ENCODE measurements around the gene MRPL28.
"Not testable (repeated sequence)": the region's sequence is repeated elsewhere in the genome, so short reads cannot be mapped to it uniquely, and the experiment has no call there.

Gene MRPL28

DNA sequence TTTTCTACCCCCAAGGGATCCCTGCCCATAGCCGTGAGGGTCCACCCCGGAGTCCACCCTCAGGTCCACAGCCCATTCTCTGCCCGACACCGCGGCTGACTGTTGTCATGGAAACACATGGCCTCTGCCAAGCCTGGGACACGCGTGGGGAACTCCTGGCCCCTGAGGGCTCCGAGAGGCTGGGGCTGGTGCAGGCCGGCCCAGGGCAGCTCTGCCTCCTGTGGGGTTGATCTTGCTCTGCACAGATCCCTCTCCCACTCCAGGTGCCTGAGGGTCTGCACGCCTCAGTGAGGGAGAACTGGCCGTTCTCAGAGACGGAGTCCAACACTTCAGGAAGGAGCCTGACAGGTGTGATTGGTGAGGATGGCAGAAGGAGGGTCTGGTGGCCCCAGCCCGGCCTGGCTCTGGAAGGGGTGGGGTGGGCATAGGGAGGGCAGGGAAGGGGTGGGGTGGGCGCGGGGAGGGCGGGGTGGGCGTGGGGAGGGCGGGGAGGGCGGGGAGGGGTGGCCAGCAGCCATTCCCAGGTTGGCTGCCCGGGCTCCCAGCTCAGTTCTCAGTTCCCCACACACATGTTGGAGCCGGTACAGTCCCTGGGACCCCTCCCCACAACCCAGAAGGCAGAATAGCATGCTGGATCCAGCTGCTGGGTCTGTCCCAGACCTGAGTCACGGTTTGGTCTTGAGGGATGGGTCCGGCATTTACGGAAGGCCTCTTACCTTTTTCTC, 6.4 kb downstream of the MRPL28 start:
- H3K4me3 ChIP-seq (ENCODE audit: low read length) = no peak overlapping the region
- DNase-seq (ENCODE audit: low read depth, low spot score) = no peak

DNA sequence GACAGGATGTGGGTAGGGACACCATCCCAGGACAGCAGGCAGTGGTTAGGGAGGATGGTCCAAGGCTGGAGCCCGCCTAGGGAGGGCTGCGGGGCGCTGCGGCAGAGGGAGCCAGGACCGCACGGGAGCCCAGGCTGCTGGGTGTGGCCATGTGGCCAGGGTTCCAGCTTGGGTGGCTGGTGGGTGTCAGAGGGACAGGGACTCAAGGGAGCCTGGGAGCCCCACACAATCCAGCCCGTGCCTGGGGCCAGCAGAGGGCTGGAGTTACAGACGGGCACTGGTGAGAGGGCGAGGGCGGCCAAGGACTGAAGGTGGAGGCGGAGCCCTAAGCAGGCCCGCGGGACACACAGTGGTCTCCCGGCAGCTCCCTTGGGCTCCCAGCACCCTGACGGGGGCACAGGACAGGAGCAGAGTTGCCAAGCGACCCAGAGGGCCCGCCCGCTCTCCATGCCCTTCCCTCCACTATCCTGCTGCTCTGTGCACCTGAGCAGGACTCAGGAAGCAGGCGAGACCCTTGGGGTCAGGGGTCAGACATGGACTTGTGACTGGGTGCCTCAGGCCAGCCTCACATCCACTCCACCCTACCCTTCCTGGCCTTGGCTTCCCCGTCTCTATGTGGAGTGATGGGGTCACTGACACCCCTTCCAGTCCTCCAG, 7.1 kb downstream of the MRPL28 start:
- DNase-seq (ENCODE audit: low read depth, low spot score) = no peak
- no peak overlapping the region for H3K4me3 ChIP-seq (ENCODE audit: low read length)

DNA sequence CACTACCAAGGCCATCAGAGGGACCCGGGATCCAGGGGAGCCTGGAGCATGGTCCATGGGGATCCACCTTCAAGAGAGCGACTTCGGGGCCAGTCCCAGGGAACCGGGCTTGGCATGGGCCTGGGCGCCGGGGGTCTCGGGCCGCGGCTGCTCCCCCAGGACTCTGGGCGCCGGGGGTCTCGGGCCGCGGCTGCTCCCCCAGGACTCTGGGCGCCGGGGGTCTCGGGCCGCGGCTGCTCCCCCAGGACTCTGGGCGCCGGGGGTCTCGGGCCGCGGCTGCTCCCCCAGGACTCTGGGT, 7.7 kb downstream of the MRPL28 start:
- not testable (repeated sequence) for H3K4me3 ChIP-seq (ENCODE audit: low read length)

DNA sequence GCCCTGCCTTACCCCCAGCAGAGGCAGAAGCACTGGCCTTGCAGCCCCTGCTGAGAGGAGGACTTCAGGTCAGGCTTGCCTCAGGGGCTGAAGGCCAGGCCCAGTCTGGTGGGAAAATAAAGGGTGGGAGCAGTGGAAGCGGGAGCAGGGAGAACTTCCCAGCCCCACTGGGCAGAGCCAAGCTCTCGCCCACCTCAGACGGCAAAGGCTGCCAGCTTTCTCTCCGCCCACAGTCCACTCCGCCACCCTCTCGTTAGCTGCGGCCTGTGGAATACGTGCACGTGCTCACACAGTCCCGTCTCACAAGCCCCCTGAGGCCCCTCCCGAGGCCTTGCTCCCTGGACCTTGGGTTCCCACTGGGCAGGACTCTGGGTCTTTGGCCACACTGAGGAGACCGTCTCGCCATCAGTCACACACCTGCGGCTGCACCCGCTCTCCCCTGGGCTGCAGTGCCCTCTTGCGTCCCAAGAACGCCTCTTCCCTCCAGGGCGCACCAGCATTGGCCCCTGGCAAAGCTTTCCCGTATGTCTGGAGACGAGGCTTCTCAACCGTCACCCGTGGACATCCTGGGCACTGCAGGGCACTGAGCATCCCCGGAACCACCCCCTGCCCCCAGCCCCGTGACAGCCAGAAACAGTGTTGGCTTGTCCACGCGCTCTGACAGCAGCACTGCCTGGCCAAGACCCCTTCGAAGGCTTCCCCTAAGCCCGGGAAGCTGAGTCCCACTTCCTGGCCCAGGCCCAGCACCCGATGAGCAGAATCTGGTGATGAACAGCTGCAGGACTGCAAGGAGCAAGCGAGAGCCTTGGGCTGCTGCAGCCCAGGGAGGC, 8.3 kb downstream of the MRPL28 start:
- H3K4me3 ChIP-seq (ENCODE audit: low read length) = 0 out of 2 replicates have a peak overlapping the region, but pooled peaks have one; percentile 5
- DNase-seq (ENCODE audit: low read depth, low spot score) = peak; percentile 69

More for the DNA sequence above, 7.7 kb downstream of the MRPL28 start:
- DNase-seq (ENCODE audit: low read depth, low spot score) = not testable (repeated sequence)

DNA sequence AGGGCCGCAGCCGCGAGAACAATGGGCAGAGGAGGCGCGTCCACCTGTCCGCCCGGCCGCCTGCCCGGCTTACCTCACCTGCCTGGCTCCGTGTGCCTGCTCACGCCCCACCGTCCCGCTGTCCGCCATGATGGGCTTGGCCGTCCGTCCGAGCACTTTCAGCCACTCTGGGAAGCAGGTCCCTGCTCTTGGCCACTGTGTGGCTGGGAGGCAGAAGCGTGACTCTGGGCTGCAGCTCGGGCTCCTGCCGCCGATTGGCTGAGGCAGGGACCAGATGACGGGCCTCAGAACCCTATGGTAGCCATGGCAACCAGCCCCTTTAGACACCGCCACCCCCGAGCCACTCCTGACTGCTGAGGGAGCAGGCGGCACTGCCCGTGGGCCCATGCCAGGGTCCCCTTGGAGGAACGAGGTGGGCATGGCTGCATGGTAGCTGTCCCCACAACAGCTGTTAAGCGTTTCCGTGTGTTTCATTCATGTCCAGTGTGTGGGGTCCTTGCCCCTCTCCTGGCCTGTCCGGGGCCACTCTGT, 8.9 kb downstream of the MRPL28 start:
- H3K4me3 ChIP-seq (ENCODE audit: low read length) = no peak overlapping the region
- DNase-seq (ENCODE audit: low read depth, low spot score) = no peak

DNA sequence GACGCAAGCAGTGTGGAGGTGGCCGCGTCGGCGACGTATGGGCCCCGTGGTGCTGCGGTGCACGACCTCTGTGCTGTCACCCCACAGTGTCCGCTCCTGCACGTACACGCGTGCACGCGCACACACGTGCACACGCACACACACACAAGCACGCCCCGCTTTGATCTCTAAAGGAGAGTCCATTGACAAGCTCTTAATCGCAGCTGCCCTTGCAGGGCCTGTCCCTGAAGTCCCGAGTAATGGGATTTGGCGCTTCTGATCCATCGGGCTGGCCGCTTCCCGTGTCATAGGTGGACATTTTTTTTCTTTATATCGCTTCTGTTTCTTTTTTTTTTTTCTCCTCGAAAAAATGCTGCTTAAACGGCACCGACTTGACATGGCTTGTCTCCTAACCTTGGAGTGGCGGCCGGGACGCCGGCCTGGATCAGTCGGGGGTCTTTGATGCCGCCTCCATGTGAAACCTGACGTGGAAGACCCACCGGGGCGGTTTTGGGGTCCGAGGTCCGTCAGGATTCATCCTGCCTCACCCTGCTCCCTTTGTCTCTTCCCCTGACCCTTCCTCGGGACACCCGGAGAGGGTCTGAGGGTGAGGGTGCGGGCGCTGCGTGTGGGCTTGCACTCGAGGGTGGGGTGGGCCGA, 9.5 kb downstream of the MRPL28 start:
- no peak overlapping the region for H3K4me3 ChIP-seq (ENCODE audit: low read length)
- DNase-seq (ENCODE audit: low read depth, low spot score) = no peak

DNA sequence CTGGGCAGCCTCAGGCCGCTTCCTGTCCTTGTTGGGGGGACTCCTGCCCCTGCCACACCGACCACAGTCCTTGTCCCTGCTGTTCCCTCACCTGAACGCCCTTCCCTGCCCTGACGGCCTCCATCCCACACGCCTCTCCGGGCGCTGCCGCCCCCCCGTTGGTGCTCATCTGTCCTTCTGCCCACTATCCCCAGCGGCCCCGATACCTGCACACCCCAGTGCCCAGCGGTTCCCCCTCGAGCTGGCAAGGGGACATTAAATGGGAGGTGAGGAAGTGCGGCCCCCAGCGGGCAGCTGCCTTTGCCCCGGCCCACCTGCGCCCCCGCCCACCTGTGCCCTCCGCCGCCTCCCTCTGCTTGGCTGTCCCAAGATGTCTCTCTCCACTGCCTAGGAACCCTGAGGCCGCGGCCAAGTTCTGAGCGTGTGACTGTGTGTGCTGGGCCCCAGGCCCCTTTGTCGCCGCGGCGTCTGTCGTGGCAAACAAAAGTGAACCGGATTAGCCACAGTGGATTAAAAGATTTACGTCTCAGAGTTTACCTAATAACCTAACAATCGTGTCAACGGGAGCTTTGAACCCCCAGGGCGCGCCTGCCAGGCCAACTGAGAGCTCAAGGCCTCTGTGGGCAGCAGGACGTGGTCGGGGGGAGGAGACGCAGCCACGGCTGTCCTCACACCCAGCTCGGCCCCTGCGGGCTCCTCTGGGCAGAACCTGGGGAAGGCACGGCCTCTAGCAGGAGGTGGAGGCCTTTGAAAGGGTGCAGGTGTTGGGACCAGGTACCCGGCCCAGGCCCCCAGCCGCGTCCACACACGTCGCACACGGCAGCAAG, 10.3 kb downstream of the MRPL28 start:
- no peak for DNase-seq (ENCODE audit: low read depth, low spot score)
- no peak overlapping the region for H3K4me3 ChIP-seq (ENCODE audit: low read length)

DNA sequence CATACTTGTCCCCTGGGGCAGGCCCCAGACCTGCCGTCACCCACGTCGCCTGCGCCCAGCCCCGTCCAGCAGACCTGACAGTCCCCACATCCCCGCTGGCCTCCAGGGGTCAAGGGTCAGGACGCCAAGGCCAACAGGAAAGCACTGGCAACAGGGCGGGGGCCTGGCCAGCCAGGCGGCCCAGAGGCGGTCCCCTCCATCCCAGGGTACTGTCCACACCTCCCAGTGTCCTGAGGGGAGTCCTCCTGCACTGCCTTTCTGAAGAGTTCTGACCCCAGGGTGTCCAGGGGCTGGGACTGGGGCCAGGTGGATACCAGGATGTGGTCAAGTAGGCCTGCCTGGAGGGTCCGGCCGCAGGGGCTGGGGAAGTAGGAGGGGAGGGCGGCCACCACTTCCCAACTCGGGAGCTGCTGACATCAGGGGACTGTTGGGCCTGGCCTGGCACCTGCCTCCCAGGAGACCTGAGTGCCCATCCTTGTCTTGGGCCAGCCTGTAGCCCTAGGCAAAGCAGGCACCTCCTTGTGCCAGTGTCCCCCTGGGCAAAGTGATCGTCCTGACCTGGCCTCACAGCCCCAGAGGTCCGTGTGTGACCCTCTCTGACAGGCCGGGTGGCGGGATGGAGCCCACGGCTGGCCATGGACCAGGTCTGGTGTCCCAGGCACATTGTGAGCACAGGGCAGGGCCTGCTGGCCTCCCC, 11.1 kb downstream of the MRPL28 start:
- no peak for DNase-seq (ENCODE audit: low read depth, low spot score)
- H3K4me3 ChIP-seq (ENCODE audit: low read length) = no peak overlapping the region

DNA sequence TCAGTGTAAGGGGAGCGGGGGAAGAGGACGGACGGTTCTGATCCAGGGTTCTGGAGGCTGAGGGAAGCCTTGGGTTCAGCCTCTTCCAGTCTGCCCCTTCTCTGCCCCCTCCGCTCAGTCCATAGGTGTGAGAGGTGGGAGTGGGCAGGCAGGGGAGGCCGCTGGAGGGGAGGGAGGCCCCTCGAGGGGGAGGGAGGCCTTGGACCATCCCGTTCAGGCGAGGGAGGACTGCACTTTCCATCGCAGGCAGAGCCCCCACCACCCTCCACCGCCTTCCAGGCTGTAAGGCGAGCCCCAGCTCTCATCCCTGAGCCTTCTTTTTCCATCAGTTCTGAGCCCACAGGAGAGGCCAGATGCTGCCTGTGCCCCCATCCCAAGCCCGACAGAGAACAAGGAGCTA, 13.6 kb downstream of the MRPL28 start:
- no peak overlapping the region for H3K4me3 ChIP-seq (ENCODE audit: low read length)
- no peak for DNase-seq (ENCODE audit: low read depth, low spot score)

DNA sequence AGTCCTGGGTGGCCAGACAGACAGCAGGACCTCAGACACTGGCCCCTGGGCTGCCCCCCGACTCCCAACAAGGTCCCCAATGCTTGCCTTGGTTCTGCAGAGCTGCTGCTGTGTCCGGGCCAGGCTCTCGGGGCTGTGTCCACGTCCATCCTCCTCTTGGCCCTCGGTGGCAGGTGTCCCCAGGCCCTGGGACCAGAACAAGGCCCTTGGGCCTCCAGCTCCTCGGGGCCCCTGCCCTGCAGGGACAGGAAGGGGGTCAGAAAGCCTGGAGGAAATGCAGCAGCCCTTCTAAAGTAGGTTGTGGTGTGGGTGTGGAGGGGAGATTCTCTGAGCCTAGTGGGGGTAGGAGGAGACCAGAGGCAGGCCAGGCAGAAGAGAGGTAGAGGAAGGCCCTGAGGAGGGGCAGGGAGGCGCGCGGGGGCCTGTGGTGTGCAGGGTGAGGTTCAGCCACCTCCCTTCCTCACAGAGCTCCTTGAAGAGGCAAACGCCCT, 15.3 kb downstream of the MRPL28 start:
- no peak overlapping the region for H3K4me3 ChIP-seq (ENCODE audit: low read length)
- DNase-seq (ENCODE audit: low read depth, low spot score) = no peak

DNA sequence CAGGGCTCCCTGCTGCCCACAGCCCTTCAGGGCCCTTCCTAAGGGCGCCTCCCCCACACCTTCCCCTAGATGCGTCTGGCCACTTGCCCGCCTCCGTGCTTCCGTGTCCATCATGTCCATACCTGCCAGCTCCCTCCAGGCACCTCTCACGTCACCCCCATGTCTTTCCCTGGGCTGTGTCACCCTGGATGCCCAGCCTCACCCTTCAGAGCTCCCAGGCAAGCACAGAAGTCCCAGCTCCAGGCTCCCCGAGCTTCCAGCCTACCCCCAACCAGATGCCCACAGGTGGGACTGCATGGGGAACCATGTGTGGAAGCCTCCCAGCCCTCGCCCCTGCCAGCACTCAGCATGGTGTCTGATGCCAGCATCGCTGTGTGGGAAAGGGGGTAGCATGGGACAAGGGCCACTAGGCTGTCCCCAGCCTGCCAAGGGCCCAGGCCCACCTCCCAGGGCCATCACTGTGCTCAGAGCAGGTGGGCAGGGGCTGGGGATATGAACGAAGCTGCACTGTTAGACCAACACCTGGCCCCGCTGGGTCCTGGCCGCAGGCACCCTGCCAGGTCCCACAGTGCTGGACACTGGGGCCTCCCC, 16.0 kb downstream of the MRPL28 start:
- DNase-seq (ENCODE audit: low read depth, low spot score) = no peak

DNA sequence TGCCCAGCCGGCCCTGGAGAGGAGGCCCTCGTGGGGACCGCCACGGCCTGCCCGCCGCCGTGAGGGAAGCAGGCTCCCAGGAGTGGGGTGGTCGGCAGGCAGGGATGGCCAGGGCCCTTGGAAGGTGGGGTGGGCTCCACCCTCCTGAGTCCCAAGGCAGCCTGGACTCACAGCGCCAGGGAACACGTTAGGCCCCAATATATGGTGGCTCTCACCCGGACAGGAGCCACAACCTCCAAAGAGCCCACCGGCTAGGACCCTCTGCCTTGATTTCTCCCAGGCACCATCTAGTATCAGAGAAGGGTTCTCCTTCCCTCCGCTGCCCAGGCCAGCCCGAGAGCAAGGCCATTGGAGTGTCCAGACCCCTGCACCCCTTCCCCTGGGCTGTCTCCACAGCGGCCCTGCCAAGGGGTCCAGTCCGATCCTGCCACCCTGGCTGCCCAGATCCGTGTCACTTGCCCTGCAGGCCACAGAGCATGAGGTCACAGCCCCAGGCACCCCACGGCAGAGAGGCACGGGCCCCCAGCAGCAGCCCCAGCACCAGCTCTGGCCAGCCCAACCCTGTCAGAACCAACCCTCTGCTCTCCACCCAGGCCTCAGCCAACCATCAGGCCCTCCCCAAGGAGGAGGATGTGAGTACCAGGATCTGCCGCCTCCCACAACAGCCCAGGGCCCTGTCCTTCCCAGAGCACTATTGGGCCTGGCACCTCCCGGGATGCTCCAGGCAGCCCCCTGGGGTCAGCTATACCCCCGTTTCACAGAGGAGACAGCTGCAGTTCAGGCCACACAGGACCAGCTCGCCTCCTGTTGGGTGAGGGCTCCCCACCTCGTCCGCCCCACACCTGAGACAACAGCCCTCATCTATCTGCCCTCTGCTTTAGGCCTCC, 16.7 kb downstream of the MRPL28 start:
- DNase-seq (ENCODE audit: low read depth, low spot score) = no peak
- H3K4me3 ChIP-seq (ENCODE audit: low read length) = peak overlapping the region; percentile 50

More for the DNA sequence above, 16.0 kb downstream of the MRPL28 start:
- H3K4me3 ChIP-seq (ENCODE audit: low read length) = no peak overlapping the region

DNA sequence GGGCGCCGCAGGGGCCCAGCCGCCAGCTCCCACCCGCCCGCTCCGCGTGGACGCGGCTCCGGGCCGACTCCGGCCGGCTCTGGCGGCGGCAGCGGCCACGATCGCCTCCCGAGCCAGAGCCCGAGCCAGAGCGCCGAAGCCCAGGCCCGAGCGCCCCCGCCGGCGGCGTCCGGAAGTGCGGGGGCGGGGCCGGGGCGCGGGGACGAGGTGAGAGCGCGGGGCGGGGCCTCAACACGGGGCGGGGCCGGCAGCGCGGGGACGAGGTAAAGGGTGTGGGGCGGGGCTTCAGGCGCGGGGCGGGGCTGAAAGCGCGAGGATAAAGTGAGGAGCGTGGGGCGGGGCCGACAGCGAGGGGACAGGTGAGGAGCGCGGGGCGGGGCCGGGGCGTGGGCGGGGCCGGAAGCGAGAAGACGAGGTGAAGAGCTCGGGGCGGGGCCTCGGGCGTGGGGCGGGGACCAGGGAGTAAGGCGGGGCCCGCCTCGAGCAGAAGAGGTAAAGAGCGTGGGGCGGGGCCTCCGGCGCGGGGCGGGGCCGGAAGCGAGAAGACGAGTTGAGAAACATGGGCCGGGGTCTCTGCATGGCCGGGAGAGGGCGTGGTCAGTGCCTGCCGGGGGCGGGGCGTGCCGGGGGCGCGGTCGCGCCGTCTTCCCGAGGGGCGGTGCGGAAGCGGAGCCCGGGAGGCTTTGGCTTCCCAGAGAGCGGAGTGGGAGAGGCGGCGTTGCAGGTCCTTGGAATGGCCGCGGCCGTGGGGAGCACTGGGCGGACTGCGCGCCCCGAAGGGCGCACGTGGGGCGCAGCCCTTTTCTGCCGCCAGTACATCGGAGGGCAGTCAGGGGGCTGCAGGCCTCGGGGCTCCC, 17.6 kb downstream of the MRPL28 start, which contains the start of gene AXIN1:
AXIN1 (minus strand) TSS at position 177 of the 857 bp plus-strand sequence. CDS start 5,698 bp downstream, outside the sequence.
- H3K4me3 ChIP-seq (ENCODE audit: low read length) = peak within 1 kb of the TSS; percentile 65
- DNase-seq (ENCODE audit: low read depth, low spot score) = peak; percentile 91

DNA sequence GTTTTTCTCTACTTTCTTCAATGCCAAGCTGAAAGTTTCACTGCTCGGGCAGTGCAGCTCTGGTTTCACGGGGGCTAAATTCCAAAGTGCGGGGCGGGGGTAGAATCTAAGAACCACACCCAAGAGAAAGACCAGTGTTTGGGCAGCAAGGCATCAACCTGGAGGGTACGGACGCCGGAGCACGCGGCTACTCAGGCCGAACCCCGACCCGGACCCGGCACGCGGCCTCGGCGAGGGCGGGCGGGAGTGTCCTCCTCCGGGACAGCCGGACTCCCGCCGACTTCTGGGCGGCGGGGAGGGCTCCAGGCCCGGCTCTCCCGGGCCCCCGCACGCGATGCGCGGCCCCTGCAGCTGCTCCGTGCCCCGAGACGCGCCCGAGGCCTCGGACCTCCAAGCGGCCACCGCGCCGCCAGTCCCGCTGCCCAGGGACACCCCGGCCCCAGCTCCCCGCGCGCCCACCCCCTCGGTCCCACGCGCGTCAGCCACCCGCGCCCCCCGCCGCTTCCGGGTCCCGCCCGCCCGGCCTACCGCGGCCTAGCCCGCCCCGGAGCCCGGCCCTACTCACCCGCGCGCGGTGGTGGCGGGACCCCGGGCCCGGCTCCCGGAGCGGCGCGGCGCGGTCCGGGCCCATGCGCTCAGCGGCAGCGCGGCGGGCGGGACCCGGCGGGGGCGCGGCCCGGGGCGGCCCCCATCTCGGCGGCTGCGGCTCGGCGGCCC, 18.4 kb downstream of the MRPL28 start:
- no peak for DNase-seq (ENCODE audit: low read depth, low spot score)

DNA sequence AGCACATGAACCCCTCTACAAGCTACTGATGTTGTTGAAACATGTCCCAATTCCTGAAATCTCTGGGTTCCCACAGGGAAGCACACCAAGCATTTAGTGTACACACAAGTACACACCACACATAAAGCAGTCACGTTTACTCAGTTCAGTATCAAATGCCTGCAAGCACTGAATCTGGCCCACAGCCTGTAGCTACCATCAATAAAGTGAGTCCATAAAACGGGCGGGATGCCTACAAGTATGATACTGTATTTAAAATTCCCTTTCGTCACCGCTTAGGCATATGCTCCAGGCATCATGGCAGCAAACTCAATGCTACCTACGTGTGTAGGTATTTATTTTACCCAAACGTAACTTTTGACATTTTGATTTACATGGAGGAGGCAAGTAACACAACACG, 20.1 kb downstream of the MRPL28 start:
- DNase-seq (ENCODE audit: low read depth, low spot score) = no peak
- H3K4me3 ChIP-seq (ENCODE audit: low read length) = no peak overlapping the region

More for the DNA sequence above, 18.4 kb downstream of the MRPL28 start:
- H3K4me3 ChIP-seq (ENCODE audit: low read length) = peak overlapping the region; percentile 65

Measured in Jurkat, Clone E6-1 (cell line).